Fibroblast of lung (primary cell): ENCODE results near the gene PLEKHM2.

Experiments used
- CTCF ChIP-seq, 2 donors: IDR thresholded peaks in 1 of 2; conservative IDR thresholded peaks in 1 of 2; 1 replicate in 1 of 2; 2 replicates in 1 of 2; pipeline ENCODE4 v1.5.1; 2011 to 2012; ENCODE audit warnings: low read length in 2 of 2, control low read depth in 1 of 2, inconsistent platforms in 1 of 2, low read depth in 1 of 2, mild to moderate bottlenecking in 1 of 2
- EZH2 ChIP-seq: IDR thresholded peaks from 2 replicates; pipeline ENCODE4 v1.5.1; 2012; ENCODE audit warnings: low read length, control low read depth, mild to moderate bottlenecking; ENCODE audit errors: missing control alignments

DNA sequence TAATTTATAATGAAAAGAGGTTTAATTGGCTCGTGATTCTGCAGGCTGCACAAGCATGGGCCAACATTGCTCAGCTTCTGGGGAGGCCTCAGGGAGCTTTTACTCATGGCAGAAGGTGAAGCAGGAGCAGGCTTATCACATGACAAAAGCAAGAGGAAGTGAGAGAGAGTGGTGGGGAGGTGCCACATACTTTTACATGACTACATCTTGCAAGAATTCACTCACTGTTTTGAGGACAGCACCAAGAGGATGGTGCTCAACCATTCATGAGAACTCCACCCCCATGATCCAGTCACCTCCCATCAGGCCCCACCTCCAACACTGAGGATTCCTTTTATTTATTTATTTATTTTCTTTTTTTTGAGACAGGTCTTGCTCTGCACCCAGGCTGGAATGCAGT lies 5.5 kb upstream of the PLEKHM2 start:
- TF ChIP-seq CTCF (conservative IDR thresholded peaks at IDR 0.05 in 1 of 2, IDR thresholded peaks at IDR 0.05 in 1 of 2; ENCODE audit: low read depth in 1 of 2, low read length in 2 of 2) (no peak), EZH2 (no peak)
